Mammary epithelial cell (primary cell): ENCODE results near the gene PEX5L.

Experiments
- CTCF ChIP-seq, 2 donors: IDR thresholded peaks in 1 of 2; conservative IDR thresholded peaks in 1 of 2; 2 replicates each; pipeline ENCODE4 v1.5.1; 2011 to 2012; ENCODE audit warnings: inconsistent platforms in 2 of 2, low read length in 2 of 2, mild to moderate bottlenecking in 2 of 2, control low read depth in 1 of 2, low read depth in 1 of 2; ENCODE audit not compliant: insufficient read depth in 1 of 2; ENCODE audit errors: extremely low read depth in 1 of 2
- EZH2 ChIP-seq: IDR thresholded peaks from 2 replicates; pipeline ENCODE4 v1.6.1; 2012; ENCODE audit warnings: low read length, inconsistent platforms, borderline replicate concordance

- TF ChIP-seq EZH2 (no peak), CTCF (conservative IDR thresholded peaks at IDR 0.05 in 1 of 2, IDR thresholded peaks at IDR 0.05 in 1 of 2; ENCODE audit: extremely low read depth in 1 of 2, insufficient read depth in 1 of 2, low read depth in 1 of 2, low read length in 2 of 2) (no peak)
Measured at GRCh38 chr3:179788996-179789395, 247.7 kb downstream of the PEX5L start.
